Hindlimb muscle (tissue), 1 donor: Measurements from ENCODE around the gene GPAT3. TPM values are rescaled to one million over a fixed set of nuclear protein-coding genes. Genes with fewer than 3 reads are reported as not detected.

Experiments used
- DNase-seq: peaks from one replicate; pipeline ENCODE4 v3.0.0-alpha.2; 2013
- polyA plus RNA-seq: library from polyadenylated mRNA; unstranded; fragments of 120-200 nt; gene quantifications from one replicate; pipeline ENCODE4 v1.2.1, GENCODE V29; 2013; ENCODE audit not compliant: insufficient read length

The GPAT3 gene
- polyA plus RNA-seq, 1 donor: 18.5 TPM

GRCh38 chr4:83646538-83647239 is 110.8 kb downstream of the GPAT3 start:
- no peak for DNase-seq

GRCh38 chr4:83651846-83652245 is 115.9 kb downstream of the GPAT3 start:
- no peak for DNase-seq

Other genes starting within 250 kb of the GPAT3 start
- gene HPSE, start 201.3 kb upstream of the GPAT3 start, polyA plus RNA-seq: 0.86 TPM
- 15.9 TPM for gene HELQ, start 80.3 kb upstream of the GPAT3 start, polyA plus RNA-seq
- 31.0 TPM for gene MRPS18C, start 80.0 kb upstream of the GPAT3 start, polyA plus RNA-seq
- gene ABRAXAS1, start 51.0 kb upstream of the GPAT3 start, polyA plus RNA-seq: 34.3 TPM